DND-41 (cell line): ENCODE measurements around the gene DOK6.
A peak's percentile ranks its signal among the peaks of the same experiment; 100 is the strongest.

ENCODE experiments used
- ATAC-seq: fragments of 200-7000 bp; cut with Tn5 transposase; 3 replicates; pipeline ENCODE4 v1.9.1; 2021; ENCODE audit warnings: low read depth; ENCODE audit not compliant: insufficient read depth
- DNase-seq: peaks from one replicate; pipeline ENCODE4 v3.0.0-alpha.2; 2020
- H2AFZ ChIP-seq: 2 replicates; pipeline ENCODE4 v1.6.0; 2012; ENCODE audit warnings: low read depth, low read length
- H3K27ac ChIP-seq: 2 replicates; pipeline ENCODE4 v1.5.1; 2012; ENCODE audit warnings: low read length, inconsistent platforms
- H3K27me3 ChIP-seq: fragments of 200-600 bp; sonication (generic); 2 replicates; pipeline ENCODE4 v1.6.0; 2012; ENCODE audit warnings: low read length, mild to moderate bottlenecking, inconsistent platforms; ENCODE audit not compliant: insufficient read depth, poor library complexity
- H3K36me3 ChIP-seq: 2 replicates; pipeline ENCODE4 v1.5.1; 2012; ENCODE audit warnings: low read length, inconsistent platforms; ENCODE audit not compliant: insufficient read depth
- H3K4me1 ChIP-seq: 2 replicates; pipeline ENCODE4 v1.5.1; 2012; ENCODE audit warnings: mild to moderate bottlenecking, low read length; ENCODE audit not compliant: insufficient read depth
- H3K4me2 ChIP-seq: 2 replicates; pipeline ENCODE4 v1.6.0; 2012; ENCODE audit warnings: mild to moderate bottlenecking, moderate library complexity, low read length, inconsistent platforms; ENCODE audit not compliant: insufficient read depth
- H3K4me3 ChIP-seq, 2 experiments: fragments of 200-600 bp in 1 of 2; shearing (Covaris generic) in 1 of 2; 2 replicates each; pipeline ENCODE4 v1.5.1; 2012 to 2016; ENCODE audit warnings: inconsistent platforms in 2 of 2, low read length in 2 of 2, mild to moderate bottlenecking in 2 of 2, low read depth in 1 of 2, moderate library complexity in 1 of 2
- H3K79me2 ChIP-seq: 2 replicates; pipeline ENCODE4 v1.6.0; 2012; ENCODE audit warnings: low read length, inconsistent platforms; ENCODE audit not compliant: insufficient read depth
- H3K9ac ChIP-seq: 2 replicates; pipeline ENCODE4 v1.6.0; 2012; ENCODE audit warnings: low read depth, mild to moderate bottlenecking, inconsistent platforms, low read length, moderate library complexity
- H3K9me3 ChIP-seq: 2 replicates; pipeline ENCODE4 v1.5.1; 2012; ENCODE audit warnings: low read length, moderate library complexity, mild to moderate bottlenecking, inconsistent platforms; ENCODE audit not compliant: insufficient read depth, severe bottlenecking
- H4K20me1 ChIP-seq: 2 replicates; pipeline ENCODE4 v1.6.0; 2012; ENCODE audit warnings: low read length; ENCODE audit not compliant: insufficient read depth
- EZH2 ChIP-seq: IDR thresholded peaks from 3 replicates; pipeline ENCODE4 v1.6.1; 2012; ENCODE audit warnings: borderline replicate concordance, low read depth, mild to moderate bottlenecking, moderate library complexity, low read length, inconsistent platforms; ENCODE audit not compliant: severe bottlenecking
- TF ChIP-seq, protein P1 (sequence below): IDR thresholded peaks from 2 replicates; pipeline ENCODE4 v1.5.1; 2012; ENCODE audit warnings: borderline replicate concordance, low read length, moderate library complexity, mild to moderate bottlenecking; ENCODE audit not compliant: poor library complexity, severe bottlenecking; ENCODE audit errors: extremely low read depth

DOK6 gene

DNA sequence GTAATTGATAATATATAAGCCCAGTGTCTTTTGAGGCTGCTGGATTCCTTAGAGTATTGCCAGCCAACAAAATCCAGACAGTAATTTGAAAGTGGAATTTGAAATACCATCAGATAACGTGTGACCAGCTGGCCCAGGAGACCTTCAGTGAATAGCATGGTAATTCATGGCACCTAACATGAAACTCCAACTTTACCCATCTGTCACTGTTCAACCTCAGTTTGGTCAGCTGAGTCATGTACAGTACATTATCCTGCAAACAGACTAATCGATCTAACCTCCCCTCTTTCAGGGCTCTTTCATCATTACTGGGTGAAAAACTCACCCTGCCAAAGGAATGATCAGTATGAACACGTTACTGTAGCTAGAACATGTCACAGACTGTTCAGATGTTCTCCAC, 230.6 kb downstream of the DOK6 start:
- Histone ChIP-seq H3K9ac (no peak overlapping the region), H3K4me1 (no peaks in the 10 kb centered on the region), H2AFZ (no peak overlapping the region), H3K27ac (no peak overlapping the region), H3K4me2 (no peak overlapping the region), H3K4me3 (no peak overlapping the region), H3K36me3 (no peaks in the 10 kb centered on the region), H4K20me1 (no peaks in the 10 kb centered on the region), H3K27me3 (no peaks in the 10 kb centered on the region), H3K79me2 (no peaks in the 10 kb centered on the region), H3K9me3 (no peaks in the 10 kb centered on the region)
- DNase-seq, result no peak
- TF ChIP-seq, protein P1, sequence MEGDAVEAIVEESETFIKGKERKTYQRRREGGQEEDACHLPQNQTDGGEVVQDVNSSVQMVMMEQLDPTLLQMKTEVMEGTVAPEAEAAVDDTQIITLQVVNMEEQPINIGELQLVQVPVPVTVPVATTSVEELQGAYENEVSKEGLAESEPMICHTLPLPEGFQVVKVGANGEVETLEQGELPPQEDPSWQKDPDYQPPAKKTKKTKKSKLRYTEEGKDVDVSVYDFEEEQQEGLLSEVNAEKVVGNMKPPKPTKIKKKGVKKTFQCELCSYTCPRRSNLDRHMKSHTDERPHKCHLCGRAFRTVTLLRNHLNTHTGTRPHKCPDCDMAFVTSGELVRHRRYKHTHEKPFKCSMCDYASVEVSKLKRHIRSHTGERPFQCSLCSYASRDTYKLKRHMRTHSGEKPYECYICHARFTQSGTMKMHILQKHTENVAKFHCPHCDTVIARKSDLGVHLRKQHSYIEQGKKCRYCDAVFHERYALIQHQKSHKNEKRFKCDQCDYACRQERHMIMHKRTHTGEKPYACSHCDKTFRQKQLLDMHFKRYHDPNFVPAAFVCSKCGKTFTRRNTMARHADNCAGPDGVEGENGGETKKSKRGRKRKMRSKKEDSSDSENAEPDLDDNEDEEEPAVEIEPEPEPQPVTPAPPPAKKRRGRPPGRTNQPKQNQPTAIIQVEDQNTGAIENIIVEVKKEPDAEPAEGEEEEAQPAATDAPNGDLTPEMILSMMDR, result no peak
- no peak for TF ChIP-seq EZH2
- ATAC-seq, result no peak

DNA sequence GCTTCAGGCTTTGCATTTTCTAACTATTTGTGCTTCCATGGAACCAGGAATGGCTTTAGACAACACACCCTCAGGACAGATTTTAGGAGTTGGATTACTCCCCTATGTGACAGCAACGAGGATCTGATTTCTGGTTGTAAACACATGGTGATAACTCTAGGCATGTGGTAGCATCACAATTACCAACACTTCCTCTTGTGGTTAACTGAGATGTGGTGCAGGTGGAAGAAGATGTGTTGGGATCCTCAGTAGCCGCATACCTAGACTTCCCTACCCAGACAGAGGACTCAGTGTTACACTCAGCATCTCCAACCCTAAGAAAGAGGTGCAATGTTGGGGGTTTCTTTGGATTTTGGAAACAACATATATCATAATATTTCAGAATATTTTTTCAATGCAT, 234.8 kb downstream of the DOK6 start:
- no peaks in the 10 kb centered on the region for H4K20me1 ChIP-seq
- no peak overlapping the region for H2AFZ ChIP-seq
- no peak for DNase-seq
- no peak overlapping the region for H3K9ac ChIP-seq
- H3K4me1 ChIP-seq, result no peaks in the 10 kb centered on the region
- H3K4me2 ChIP-seq, result no peak overlapping the region
- TF ChIP-seq, protein P1, result no peak
- TF ChIP-seq EZH2, result no peak
- no peak overlapping the region for H3K27ac ChIP-seq
- H3K9me3 ChIP-seq, result no peaks in the 10 kb centered on the region
- no peak overlapping the region for H3K4me3 ChIP-seq
- peak; percentile 49; the same call in 2 of the 3 replicates for ATAC-seq
- H3K79me2 ChIP-seq, result no peaks in the 10 kb centered on the region
- H3K27me3 ChIP-seq, result no peaks in the 10 kb centered on the region
- no peaks in the 10 kb centered on the region for H3K36me3 ChIP-seq

DNA sequence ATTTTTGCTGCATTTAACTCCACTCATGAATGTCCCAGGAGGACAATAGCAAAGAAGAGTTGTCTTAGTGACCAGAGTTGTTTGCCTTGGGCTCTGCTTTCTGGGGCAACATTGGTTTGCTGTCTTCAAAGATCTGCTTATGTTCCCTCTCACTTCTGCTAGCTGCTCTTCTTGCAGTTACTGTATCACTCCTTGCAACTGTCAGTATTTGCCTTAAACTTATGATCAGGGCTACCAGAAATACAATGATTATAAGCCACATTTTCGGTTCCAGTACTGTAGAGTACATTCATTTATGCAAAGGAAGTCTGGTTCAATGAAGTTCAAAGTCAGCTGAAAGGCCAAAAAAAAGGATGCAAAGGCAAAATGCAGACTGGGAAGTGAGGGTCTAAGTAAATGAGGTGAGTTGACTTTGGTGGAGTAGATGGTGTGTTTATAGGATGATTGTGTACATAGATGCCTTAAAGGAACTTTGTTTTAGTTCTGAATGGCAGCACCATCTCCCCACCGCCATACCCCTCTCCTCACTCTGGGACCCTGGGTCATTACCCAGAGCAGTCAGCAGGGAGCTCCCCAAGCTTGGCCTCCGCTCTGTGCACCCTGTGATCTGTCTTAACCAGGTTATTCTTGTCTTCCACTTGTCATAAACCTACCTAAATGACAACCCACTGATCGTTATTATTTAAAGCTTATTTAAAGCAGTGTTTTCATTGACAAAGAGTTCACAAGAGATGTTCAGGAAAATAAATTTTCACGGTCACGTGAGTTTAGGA, 236.0 kb downstream of the DOK6 start:
- Histone ChIP-seq H3K79me2 (no peaks in the 10 kb centered on the region), H3K9me3 (no peaks in the 10 kb centered on the region), H3K4me2 (no peak overlapping the region), H4K20me1 (no peaks in the 10 kb centered on the region), H3K36me3 (no peaks in the 10 kb centered on the region), H2AFZ (no peak overlapping the region), H3K4me1 (no peaks in the 10 kb centered on the region), H3K27me3 (no peaks in the 10 kb centered on the region), H3K4me3 (no peak overlapping the region), H3K27ac (no peak overlapping the region), H3K9ac (no peak overlapping the region)
- DNase-seq, result no peak
- no peak for ATAC-seq
- no peak for TF ChIP-seq EZH2
- TF ChIP-seq, protein P1, result peak; percentile 35
